ENCODE data around the gene TBXAS1. TPM values are rescaled to one million over a fixed set of nuclear protein-coding genes. Genes with fewer than 3 reads are reported as not detected.

TBXAS1 gene
- total and polyA plus RNA-seq, 2 experiments from 2014 or later = 1.3 TPM; not detected in 1

DNA sequence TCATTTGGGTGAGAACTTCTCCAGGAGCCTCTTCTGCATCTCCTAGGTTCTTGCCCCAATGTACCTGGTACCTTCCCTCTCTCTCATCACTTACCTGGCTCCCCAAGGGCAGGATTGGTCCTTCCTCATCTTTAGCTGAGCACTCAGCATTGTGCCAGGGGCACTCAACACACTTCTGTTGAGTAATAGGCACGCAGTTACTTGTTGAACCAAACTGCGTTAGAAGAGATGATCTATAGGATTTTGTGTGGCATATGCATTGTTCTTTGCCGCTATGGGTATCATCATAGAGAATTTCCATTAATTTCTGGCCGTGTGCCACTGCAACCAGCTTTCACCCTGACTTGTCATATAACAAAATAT lies 16.4 kb downstream of the TBXAS1 start (continued):
- TF ChIP-seq, protein P1, sequence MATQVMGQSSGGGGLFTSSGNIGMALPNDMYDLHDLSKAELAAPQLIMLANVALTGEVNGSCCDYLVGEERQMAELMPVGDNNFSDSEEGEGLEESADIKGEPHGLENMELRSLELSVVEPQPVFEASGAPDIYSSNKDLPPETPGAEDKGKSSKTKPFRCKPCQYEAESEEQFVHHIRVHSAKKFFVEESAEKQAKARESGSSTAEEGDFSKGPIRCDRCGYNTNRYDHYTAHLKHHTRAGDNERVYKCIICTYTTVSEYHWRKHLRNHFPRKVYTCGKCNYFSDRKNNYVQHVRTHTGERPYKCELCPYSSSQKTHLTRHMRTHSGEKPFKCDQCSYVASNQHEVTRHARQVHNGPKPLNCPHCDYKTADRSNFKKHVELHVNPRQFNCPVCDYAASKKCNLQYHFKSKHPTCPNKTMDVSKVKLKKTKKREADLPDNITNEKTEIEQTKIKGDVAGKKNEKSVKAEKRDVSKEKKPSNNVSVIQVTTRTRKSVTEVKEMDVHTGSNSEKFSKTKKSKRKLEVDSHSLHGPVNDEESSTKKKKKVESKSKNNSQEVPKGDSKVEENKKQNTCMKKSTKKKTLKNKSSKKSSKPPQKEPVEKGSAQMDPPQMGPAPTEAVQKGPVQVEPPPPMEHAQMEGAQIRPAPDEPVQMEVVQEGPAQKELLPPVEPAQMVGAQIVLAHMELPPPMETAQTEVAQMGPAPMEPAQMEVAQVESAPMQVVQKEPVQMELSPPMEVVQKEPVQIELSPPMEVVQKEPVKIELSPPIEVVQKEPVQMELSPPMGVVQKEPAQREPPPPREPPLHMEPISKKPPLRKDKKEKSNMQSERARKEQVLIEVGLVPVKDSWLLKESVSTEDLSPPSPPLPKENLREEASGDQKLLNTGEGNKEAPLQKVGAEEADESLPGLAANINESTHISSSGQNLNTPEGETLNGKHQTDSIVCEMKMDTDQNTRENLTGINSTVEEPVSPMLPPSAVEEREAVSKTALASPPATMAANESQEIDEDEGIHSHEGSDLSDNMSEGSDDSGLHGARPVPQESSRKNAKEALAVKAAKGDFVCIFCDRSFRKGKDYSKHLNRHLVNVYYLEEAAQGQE (IDR thresholded peaks at IDR 0.05; ENCODE audit: unreplicated experiment) = no peak
- no peak for TF ChIP-seq STAT1 (IDR thresholded peaks at IDR 0.05; ENCODE audit: unreplicated experiment)
- TF ChIP-seq EZH2phosphoT487 (IDR thresholded peaks at IDR 0.05; ENCODE audit: unreplicated experiment) = no peak
- TF ChIP-seq, protein P2, sequence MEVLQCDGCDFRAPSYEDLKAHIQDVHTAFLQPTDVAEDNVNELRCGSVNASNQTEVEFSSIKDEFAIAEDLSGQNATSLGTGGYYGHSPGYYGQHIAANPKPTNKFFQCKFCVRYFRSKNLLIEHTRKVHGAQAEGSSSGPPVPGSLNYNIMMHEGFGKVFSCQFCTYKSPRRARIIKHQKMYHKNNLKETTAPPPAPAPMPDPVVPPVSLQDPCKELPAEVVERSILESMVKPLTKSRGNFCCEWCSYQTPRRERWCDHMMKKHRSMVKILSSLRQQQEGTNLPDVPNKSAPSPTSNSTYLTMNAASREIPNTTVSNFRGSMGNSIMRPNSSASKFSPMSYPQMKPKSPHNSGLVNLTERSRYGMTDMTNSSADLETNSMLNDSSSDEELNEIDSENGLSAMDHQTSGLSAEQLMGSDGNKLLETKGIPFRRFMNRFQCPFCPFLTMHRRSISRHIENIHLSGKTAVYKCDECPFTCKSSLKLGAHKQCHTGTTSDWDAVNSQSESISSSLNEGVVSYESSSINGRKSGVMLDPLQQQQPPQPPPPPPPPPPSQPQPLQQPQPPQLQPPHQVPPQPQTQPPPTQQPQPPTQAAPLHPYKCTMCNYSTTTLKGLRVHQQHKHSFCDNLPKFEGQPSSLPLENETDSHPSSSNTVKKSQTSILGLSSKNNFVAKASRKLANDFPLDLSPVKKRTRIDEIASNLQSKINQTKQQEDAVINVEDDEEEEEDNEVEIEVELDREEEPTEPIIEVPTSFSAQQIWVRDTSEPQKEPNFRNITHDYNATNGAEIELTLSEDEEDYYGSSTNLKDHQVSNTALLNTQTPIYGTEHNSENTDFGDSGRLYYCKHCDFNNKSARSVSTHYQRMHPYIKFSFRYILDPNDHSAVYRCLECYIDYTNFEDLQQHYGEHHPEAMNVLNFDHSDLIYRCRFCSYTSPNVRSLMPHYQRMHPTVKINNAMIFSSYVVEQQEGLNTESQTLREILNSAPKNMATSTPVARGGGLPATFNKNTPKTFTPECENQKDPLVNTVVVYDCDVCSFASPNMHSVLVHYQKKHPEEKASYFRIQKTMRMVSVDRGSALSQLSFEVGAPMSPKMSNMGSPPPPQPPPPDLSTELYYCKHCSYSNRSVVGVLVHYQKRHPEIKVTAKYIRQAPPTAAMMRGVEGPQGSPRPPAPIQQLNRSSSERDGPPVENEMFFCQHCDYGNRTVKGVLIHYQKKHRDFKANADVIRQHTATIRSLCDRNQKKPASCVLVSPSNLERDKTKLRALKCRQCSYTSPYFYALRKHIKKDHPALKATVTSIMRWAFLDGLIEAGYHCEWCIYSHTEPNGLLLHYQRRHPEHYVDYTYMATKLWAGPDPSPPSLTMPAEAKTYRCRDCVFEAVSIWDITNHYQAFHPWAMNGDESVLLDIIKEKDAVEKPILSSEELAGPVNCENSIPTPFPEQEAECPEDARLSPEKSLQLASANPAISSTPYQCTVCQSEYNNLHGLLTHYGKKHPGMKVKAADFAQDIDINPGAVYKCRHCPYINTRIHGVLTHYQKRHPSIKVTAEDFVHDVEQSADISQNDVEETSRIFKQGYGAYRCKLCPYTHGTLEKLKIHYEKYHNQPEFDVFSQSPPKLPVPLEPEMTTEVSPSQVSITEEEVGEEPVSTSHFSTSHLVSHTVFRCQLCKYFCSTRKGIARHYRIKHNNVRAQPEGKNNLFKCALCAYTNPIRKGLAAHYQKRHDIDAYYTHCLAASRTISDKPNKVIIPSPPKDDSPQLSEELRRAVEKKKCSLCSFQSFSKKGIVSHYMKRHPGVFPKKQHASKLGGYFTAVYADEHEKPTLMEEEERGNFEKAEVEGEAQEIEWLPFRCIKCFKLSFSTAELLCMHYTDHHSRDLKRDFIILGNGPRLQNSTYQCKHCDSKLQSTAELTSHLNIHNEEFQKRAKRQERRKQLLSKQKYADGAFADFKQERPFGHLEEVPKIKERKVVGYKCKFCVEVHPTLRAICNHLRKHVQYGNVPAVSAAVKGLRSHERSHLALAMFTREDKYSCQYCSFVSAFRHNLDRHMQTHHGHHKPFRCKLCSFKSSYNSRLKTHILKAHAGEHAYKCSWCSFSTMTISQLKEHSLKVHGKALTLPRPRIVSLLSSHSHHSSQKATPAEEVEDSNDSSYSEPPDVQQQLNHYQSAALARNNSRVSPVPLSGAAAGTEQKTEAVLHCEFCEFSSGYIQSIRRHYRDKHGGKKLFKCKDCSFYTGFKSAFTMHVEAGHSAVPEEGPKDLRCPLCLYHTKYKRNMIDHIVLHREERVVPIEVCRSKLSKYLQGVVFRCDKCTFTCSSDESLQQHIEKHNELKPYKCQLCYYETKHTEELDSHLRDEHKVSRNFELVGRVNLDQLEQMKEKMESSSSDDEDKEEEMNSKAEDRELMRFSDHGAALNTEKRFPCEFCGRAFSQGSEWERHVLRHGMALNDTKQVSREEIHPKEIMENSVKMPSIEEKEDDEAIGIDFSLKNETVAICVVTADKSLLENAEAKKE (CRISPR knock-in tag; IDR thresholded peaks at IDR 0.05) = no peak
- TF ChIP-seq NANOG (IDR thresholded peaks at IDR 0.05; ENCODE audit: borderline replicate concordance) = no peak
- no peak for TF ChIP-seq POLR2AphosphoS5 (IDR thresholded peaks at IDR 0.05; ENCODE audit: low read depth)

DNA sequence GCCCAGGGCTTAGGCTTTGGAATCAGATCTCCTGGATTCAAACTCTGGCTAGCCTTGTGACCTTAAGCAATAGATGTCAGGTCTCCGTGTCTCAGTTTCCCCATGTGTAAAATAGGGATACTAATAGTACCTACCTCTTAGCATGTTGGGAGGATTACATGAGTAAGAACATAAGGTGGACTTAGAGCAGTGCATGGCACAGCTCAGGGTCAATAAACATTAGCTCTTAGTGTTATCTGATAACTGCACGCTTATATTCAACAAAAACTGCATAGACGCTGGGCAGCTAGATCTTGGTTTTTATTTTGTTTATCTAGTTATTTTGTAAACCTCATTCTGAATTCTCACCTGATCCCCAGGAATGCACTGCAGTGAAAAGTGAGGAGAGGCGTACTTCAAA lies 17.2 kb downstream of the TBXAS1 start:
- Mint-ChIP-seq H3K27me3 (ENCODE audit: insufficient read depth, low read depth, poor library complexity) (peaks cover 2% of the 10 kb centered on the region), H3K4me1 (no peaks in the 10 kb centered on the region; the same call in 2 of the 3 replicates), H3K9me3 (peaks cover 3% of the 10 kb centered on the region; the same call in 1 of the 3 replicates), H3K4me3 (no peak overlapping the region), H3K36me3 (ENCODE audit: low read depth) (no peaks in the 10 kb centered on the region), H3K27ac (no peak overlapping the region)
- ATAC-seq (no peak), DNase-seq (ENCODE audit: low spot score) (no peak)
- no peak overlapping the region for H3K4me3 ChIP-seq
- no peak overlapping the region for H3K27ac ChIP-seq (ENCODE audit: low read depth)
- H2AFZ ChIP-seq = no peak overlapping the region
- H3K36me3 ChIP-seq (ENCODE audit: insufficient read depth) = 0 out of 2 replicates have a peak, but pooled peaks cover 3% of the 10 kb centered on the region
- no peaks in the 10 kb centered on the region for H3K27me3 ChIP-seq (ENCODE audit: insufficient read depth)
- H3K4me2 ChIP-seq = no peak overlapping the region
- no peaks in the 10 kb centered on the region for H3F3A ChIP-seq (replicated peaks; ENCODE audit: low read depth)
- no peaks in the 10 kb centered on the region for H3K4me1 ChIP-seq (ENCODE audit: insufficient read depth)
- H3K9me2 ChIP-seq (ENCODE audit: insufficient read depth) = peaks cover 5% of the 10 kb centered on the region; the same call in 1 of the 2 replicates
- H4K20me1 ChIP-seq (replicated peaks; ENCODE audit: insufficient read depth) = no peaks in the 10 kb centered on the region
- no peaks in the 10 kb centered on the region for H3K79me2 ChIP-seq (replicated peaks; ENCODE audit: insufficient read depth)
- TF ChIP-seq NANOG (IDR thresholded peaks at IDR 0.05; ENCODE audit: borderline replicate concordance) (no peak), JUNB (IDR thresholded peaks at IDR 0.05; ENCODE audit: unreplicated experiment) (no peak), POLR2AphosphoS5 (IDR thresholded peaks at IDR 0.05; ENCODE audit: low read depth) (no peak)
- TF ChIP-seq, protein P3, sequence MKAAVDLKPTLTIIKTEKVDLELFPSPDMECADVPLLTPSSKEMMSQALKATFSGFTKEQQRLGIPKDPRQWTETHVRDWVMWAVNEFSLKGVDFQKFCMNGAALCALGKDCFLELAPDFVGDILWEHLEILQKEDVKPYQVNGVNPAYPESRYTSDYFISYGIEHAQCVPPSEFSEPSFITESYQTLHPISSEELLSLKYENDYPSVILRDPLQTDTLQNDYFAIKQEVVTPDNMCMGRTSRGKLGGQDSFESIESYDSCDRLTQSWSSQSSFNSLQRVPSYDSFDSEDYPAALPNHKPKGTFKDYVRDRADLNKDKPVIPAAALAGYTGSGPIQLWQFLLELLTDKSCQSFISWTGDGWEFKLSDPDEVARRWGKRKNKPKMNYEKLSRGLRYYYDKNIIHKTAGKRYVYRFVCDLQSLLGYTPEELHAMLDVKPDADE (IDR thresholded peaks at IDR 0.05) = no peak
- TF ChIP-seq, protein P1 (IDR thresholded peaks at IDR 0.05; ENCODE audit: unreplicated experiment) = no peak
